ENCODE results near the gene GLO1.
A peak's percentile ranks its signal among the peaks of the same experiment; 100 is the strongest.

GLO1 gene

GRCh38 chr6:38640216-38640909, 62.6 kb downstream of the GLO1 start:
- Histone ChIP-seq H3K27ac (ENCODE audit: low read length) (no peak overlapping the region), H3K27me3 (ENCODE audit: control insufficient read depth, insufficient read depth, low read length) (no peaks in the 10 kb centered on the region), H3K4me3 (ENCODE audit: low read length) (peak overlapping the region; percentile 79), H3K4me1 (ENCODE audit: control insufficient read depth, insufficient read depth, low read length) (no peaks in the 10 kb centered on the region), H3K36me3 (ENCODE audit: control insufficient read depth, insufficient read depth, low read length) (no peaks in the 10 kb centered on the region), H3K9me3 (ENCODE audit: control insufficient read depth, insufficient read depth, low read length) (no peaks in the 10 kb centered on the region)
- no CpG with 5 or more reads among the region's 32 CpGs for WGBS (ENCODE audit: insufficient coverage, insufficient read length)
- DNase-seq (ENCODE audit: low read depth, low spot score): peak; percentile 33

GRCh38 chr6:38639498-38640215, 63.3 kb downstream of the GLO1 start, which contains the start of gene BTBD9:
Gene BTBD9 (minus strand): TSS chr6:38639929.
- Histone ChIP-seq H3K27ac (ENCODE audit: low read length) (no peak within 1 kb of the TSS), H3K4me3 (ENCODE audit: low read length) (peak within 1 kb of the TSS; percentile 79), H3K27me3 (ENCODE audit: control insufficient read depth, insufficient read depth, low read length) (no peaks in the 10 kb centered on the region), H3K9me3 (ENCODE audit: control insufficient read depth, insufficient read depth, low read length) (no peaks in the 10 kb centered on the region), H3K36me3 (ENCODE audit: control insufficient read depth, insufficient read depth, low read length) (no peaks in the 10 kb centered on the region), H3K4me1 (ENCODE audit: control insufficient read depth, insufficient read depth, low read length) (no peaks in the 10 kb centered on the region)
- WGBS (ENCODE audit: insufficient coverage, insufficient read length): no CpG with 5 or more reads among the region's 82 CpGs
- DNase-seq (ENCODE audit: low read depth, low spot score): peak; percentile 68

GRCh38 chr6:38638941-38639497, 63.9 kb downstream of the GLO1 start:
- no CpG with 5 or more reads among the region's 15 CpGs for WGBS (ENCODE audit: insufficient coverage, insufficient read length)
- DNase-seq (ENCODE audit: low read depth, low spot score): no peak
- H3K27ac ChIP-seq (ENCODE audit: low read length): no peak overlapping the region

GRCh38 chr6:38637756-38638155, 65.2 kb downstream of the GLO1 start:
- WGBS (ENCODE audit: insufficient coverage, insufficient read length): 100% methylated on average over 1 of the region's 5 CpGs
- Histone ChIP-seq H3K27ac (ENCODE audit: low read length) (no peak overlapping the region), H3K27me3 (ENCODE audit: control insufficient read depth, insufficient read depth, low read length) (no peaks in the 10 kb centered on the region), H3K36me3 (ENCODE audit: control insufficient read depth, insufficient read depth, low read length) (no peaks in the 10 kb centered on the region), H3K4me1 (ENCODE audit: control insufficient read depth, insufficient read depth, low read length) (no peaks in the 10 kb centered on the region), H3K4me3 (ENCODE audit: low read length) (no peak overlapping the region), H3K9me3 (ENCODE audit: control insufficient read depth, insufficient read depth, low read length) (no peaks in the 10 kb centered on the region)
- DNase-seq (ENCODE audit: low read depth, low spot score): no peak

More at GRCh38 chr6:38638941-38639497, 63.9 kb downstream of the GLO1 start:
- H3K36me3 ChIP-seq (ENCODE audit: control insufficient read depth, insufficient read depth, low read length): no peaks in the 10 kb centered on the region
- no peaks in the 10 kb centered on the region for H3K4me1 ChIP-seq (ENCODE audit: control insufficient read depth, insufficient read depth, low read length)
- no peaks in the 10 kb centered on the region for H3K9me3 ChIP-seq (ENCODE audit: control insufficient read depth, insufficient read depth, low read length)
- H3K4me3 ChIP-seq (ENCODE audit: low read length): peak overlapping the region; percentile 79; the same call in 1 of the 2 replicates
- H3K27me3 ChIP-seq (ENCODE audit: control insufficient read depth, insufficient read depth, low read length): no peaks in the 10 kb centered on the region

GRCh38 chr6:38636027-38636426, 66.9 kb downstream of the GLO1 start:
- WGBS (ENCODE audit: insufficient coverage, insufficient read length): no CpG with 5 or more reads among the region's 1 CpG
- Histone ChIP-seq H3K27me3 (ENCODE audit: control insufficient read depth, insufficient read depth, low read length) (no peaks in the 10 kb centered on the region), H3K4me3 (ENCODE audit: low read length) (no peak overlapping the region), H3K4me1 (ENCODE audit: control insufficient read depth, insufficient read depth, low read length) (no peaks in the 10 kb centered on the region), H3K27ac (ENCODE audit: low read length) (no peak overlapping the region), H3K9me3 (ENCODE audit: control insufficient read depth, insufficient read depth, low read length) (no peaks in the 10 kb centered on the region), H3K36me3 (ENCODE audit: control insufficient read depth, insufficient read depth, low read length) (no peaks in the 10 kb centered on the region)
- DNase-seq (ENCODE audit: low read depth, low spot score): no peak

- Histone ChIP-seq H3K4me1 (ENCODE audit: control insufficient read depth, insufficient read depth, low read length) (no peaks in the 10 kb centered on the region), H3K4me3 (ENCODE audit: low read length) (no peak overlapping the region), H3K36me3 (ENCODE audit: control insufficient read depth, insufficient read depth, low read length) (no peaks in the 10 kb centered on the region), H3K27ac (ENCODE audit: low read length) (no peak overlapping the region), H3K27me3 (ENCODE audit: control insufficient read depth, insufficient read depth, low read length) (no peaks in the 10 kb centered on the region), H3K9me3 (ENCODE audit: control insufficient read depth, insufficient read depth, low read length) (no peaks in the 10 kb centered on the region)
- DNase-seq (ENCODE audit: low read depth, low spot score): no peak
- whole genome bisulfite sequencing (ENCODE audit: insufficient coverage, insufficient read length): no CpG with 5 or more reads among the region's 1 CpG
Measured at GRCh38 chr6:38634518-38634917, 68.4 kb downstream of the GLO1 start.

GRCh38 chr6:38632490-38632889, 70.5 kb downstream of the GLO1 start:
- H3K9me3 ChIP-seq (ENCODE audit: control insufficient read depth, insufficient read depth, low read length): no peaks in the 10 kb centered on the region
- no peak overlapping the region for H3K4me3 ChIP-seq (ENCODE audit: low read length)
- no peak for DNase-seq (ENCODE audit: low read depth, low spot score)
- H3K27me3 ChIP-seq (ENCODE audit: control insufficient read depth, insufficient read depth, low read length): no peaks in the 10 kb centered on the region
- WGBS (ENCODE audit: insufficient coverage, insufficient read length): no CpG with 5 or more reads among the region's 1 CpG
- no peaks in the 10 kb centered on the region for H3K36me3 ChIP-seq (ENCODE audit: control insufficient read depth, insufficient read depth, low read length)
- no peaks in the 10 kb centered on the region for H3K4me1 ChIP-seq (ENCODE audit: control insufficient read depth, insufficient read depth, low read length)
- no peak overlapping the region for H3K27ac ChIP-seq (ENCODE audit: low read length)

GRCh38 chr6:38631186-38631783, 71.7 kb downstream of the GLO1 start:
- no peaks in the 10 kb centered on the region for H3K27me3 ChIP-seq (ENCODE audit: control insufficient read depth, insufficient read depth, low read length)
- no peaks in the 10 kb centered on the region for H3K9me3 ChIP-seq (ENCODE audit: control insufficient read depth, insufficient read depth, low read length)
- no peak overlapping the region for H3K27ac ChIP-seq (ENCODE audit: low read length)
- DNase-seq (ENCODE audit: low read depth, low spot score): no peak
- no peak overlapping the region for H3K4me3 ChIP-seq (ENCODE audit: low read length)
- no CpG with 5 or more reads among the region's 3 CpGs for WGBS (ENCODE audit: insufficient coverage, insufficient read length)
- no peaks in the 10 kb centered on the region for H3K36me3 ChIP-seq (ENCODE audit: control insufficient read depth, insufficient read depth, low read length)
- H3K4me1 ChIP-seq (ENCODE audit: control insufficient read depth, insufficient read depth, low read length): no peaks in the 10 kb centered on the region
